ENCODE data around the gene OGFOD2. TPM values are rescaled to one million over a fixed set of nuclear protein-coding genes. Genes with fewer than 3 reads are reported as not detected.

The OGFOD2 gene
- total and polyA plus RNA-seq, 2 donors, result 12.1 to 20.6 TPM

DNA sequence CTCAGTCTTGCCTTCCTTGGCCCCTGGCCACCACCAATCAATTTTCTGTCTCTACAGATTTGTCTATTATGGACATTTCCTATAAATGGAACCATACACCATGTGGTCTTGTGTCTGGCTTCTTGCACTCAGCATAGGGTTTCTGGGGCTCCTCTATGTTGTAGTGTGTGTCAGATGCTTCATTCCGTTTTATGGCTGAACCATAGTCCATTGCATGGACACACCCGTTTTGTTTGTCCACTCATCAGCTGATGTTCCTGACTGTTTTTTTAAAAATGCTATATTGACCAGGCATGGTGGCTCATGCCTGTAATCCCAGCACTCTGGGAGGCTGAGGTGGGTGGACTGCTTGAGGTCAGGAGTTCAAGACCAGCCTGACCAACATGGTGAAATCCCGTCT is 26.4 kb downstream of the OGFOD2 start:
- DNase-seq (ENCODE audit: low read depth in 6 of 9, low spot score in 9 of 9), result no peak
- no peak overlapping the region for H3K27ac ChIP-seq (ENCODE audit: low read depth in 1 of 2, low read length in 1 of 2)
- H3K4me1 ChIP-seq (ENCODE audit: control insufficient read depth in 2 of 2, insufficient read depth in 2 of 2, low read length in 2 of 2), result peaks cover 2 to 4% of the 10 kb centered on the region in 2 donors
- 100% methylated on average over 3 of the region's 3 CpGs for WGBS
- H3K4me3 ChIP-seq (ENCODE audit: low read length in 2 of 2), result no peak overlapping the region
- no peaks in the 10 kb centered on the region for H3K27me3 ChIP-seq (ENCODE audit: control insufficient read depth in 2 of 2, insufficient read depth in 1 of 2, low read length in 1 of 2)
- H3K9me3 ChIP-seq (ENCODE audit: control insufficient read depth in 2 of 2, insufficient read depth in 1 of 2, low read length in 1 of 2), result peaks cover 1 to 3% of the 10 kb centered on the region in 2 donors
- H3K36me3 ChIP-seq (ENCODE audit: control insufficient read depth in 2 of 2, insufficient read depth in 2 of 2, low read length in 1 of 2), result peaks cover 86 to 95% of the 10 kb centered on the region in 2 donors

DNA sequence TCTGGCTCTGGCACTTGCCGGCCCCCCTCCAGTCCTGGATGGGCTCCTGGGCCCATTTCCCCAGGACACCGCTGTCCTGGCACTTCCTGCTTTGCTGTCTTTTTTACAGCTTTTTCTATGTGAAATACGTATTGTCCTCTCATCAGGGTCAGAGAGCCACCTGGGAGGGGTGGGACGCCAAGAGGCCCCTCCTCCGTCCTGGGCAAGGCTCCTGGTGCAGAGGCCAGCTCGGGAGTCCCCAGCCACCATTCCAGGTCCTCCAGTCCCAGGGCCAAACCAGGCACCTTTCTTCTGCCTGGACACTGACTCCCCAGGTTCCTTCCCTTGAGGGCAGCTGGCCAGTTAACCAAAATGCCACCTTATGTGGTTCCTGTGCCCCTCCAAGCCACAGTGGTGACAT is 28.2 kb downstream of the OGFOD2 start:
- peaks cover 0 to 1% of the 10 kb centered on the region in 2 donors for H3K9me3 ChIP-seq (ENCODE audit: control insufficient read depth in 2 of 2, insufficient read depth in 1 of 2, low read length in 1 of 2)
- DNase-seq (ENCODE audit: low read depth in 6 of 9, low spot score in 9 of 9), result no peak
- H3K27me3 ChIP-seq (ENCODE audit: control insufficient read depth in 2 of 2, insufficient read depth in 1 of 2, low read length in 1 of 2), result no peaks in the 10 kb centered on the region
- peaks cover 85 to 95% of the 10 kb centered on the region in 2 donors for H3K36me3 ChIP-seq (ENCODE audit: control insufficient read depth in 2 of 2, insufficient read depth in 2 of 2, low read length in 1 of 2)
- H3K4me3 ChIP-seq (ENCODE audit: low read length in 2 of 2), result no peak overlapping the region
- WGBS, result 96% methylated on average over 6 of the region's 6 CpGs
- H3K4me1 ChIP-seq (ENCODE audit: control insufficient read depth in 2 of 2, insufficient read depth in 2 of 2, low read length in 2 of 2), result peaks cover 2 to 4% of the 10 kb centered on the region in 2 donors
- no peak overlapping the region for H3K27ac ChIP-seq (ENCODE audit: low read depth in 1 of 2, low read length in 1 of 2)

DNA sequence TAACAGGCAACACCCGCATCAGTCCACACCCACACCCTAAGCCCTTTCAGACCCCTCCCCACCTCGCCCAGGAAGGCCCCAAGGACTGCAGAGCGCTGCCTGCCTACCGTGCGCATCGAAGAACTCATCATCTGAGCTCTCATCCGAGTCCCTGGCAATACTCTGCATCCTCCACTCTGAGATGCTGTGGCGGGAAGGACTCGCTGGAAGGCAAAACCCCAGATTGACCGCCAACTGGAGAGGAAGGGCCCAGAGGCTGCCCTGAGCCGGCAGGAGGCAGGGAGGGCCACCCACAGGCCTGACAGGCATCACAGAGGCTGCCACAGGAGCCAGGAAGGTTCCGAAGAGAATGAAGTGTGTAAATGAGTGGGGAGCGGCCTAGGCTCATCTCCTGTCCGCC is 29.2 kb downstream of the OGFOD2 start:
- no peak for DNase-seq (ENCODE audit: low read depth in 6 of 9, low spot score in 9 of 9)
- Histone ChIP-seq H3K4me3 (ENCODE audit: low read length in 2 of 2) (no peak overlapping the region), H3K27me3 (ENCODE audit: control insufficient read depth in 2 of 2, insufficient read depth in 1 of 2, low read length in 1 of 2) (no peaks in the 10 kb centered on the region), H3K4me1 (ENCODE audit: control insufficient read depth in 2 of 2, insufficient read depth in 2 of 2, low read length in 2 of 2) (peaks cover 2 to 4% of the 10 kb centered on the region in 2 donors), H3K9me3 (ENCODE audit: control insufficient read depth in 2 of 2, insufficient read depth in 1 of 2, low read length in 1 of 2) (peaks cover 0 to 1% of the 10 kb centered on the region in 2 donors), H3K36me3 (ENCODE audit: control insufficient read depth in 2 of 2, insufficient read depth in 2 of 2, low read length in 1 of 2) (peaks cover 85 to 96% of the 10 kb centered on the region in 2 donors), H3K27ac (ENCODE audit: low read depth in 1 of 2, low read length in 1 of 2) (no peak overlapping the region)
- WGBS, result 96% methylated on average over 14 of the region's 14 CpGs

DNA sequence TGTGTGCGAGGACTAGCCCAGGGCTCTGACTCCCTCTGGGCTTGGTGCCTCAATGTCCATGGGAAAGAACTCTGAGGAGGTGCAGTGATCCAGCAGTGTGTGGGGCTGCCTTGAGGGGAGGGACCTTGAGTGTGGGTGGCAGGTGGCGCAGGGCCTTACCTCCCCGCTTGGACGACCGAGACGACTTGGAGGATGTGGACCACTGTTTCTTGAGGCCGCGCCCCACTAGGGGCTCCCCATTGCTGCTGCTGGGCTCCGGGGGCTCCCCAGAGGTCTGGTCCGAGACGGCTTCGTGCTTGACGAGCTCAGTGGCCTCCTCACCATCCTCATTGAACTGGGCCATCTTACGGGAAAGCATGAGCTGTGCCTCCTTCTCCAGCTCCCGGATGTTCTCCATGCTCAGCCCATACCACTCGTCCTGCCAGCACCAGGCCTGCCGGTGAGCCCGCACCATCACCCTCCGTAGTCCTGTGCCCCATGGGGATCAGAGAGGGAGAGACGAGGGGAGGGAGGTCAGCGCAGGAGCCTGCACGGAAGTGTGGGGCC is 30.1 kb downstream of the OGFOD2 start:
- Histone ChIP-seq H3K27ac (ENCODE audit: low read depth in 1 of 2, low read length in 1 of 2) (no peak overlapping the region), H3K4me1 (ENCODE audit: control insufficient read depth in 2 of 2, insufficient read depth in 2 of 2, low read length in 2 of 2) (peaks cover 0 to 4% of the 10 kb centered on the region in 2 donors), H3K4me3 (ENCODE audit: low read length in 2 of 2) (no peak overlapping the region), H3K27me3 (ENCODE audit: control insufficient read depth in 2 of 2, insufficient read depth in 1 of 2, low read length in 1 of 2) (no peaks in the 10 kb centered on the region), H3K36me3 (ENCODE audit: control insufficient read depth in 2 of 2, insufficient read depth in 2 of 2, low read length in 1 of 2) (peaks cover 85 to 96% of the 10 kb centered on the region in 2 donors), H3K9me3 (ENCODE audit: control insufficient read depth in 2 of 2, insufficient read depth in 1 of 2, low read length in 1 of 2) (peaks cover 0 to under 1% of the 10 kb centered on the region in 2 donors)
- no peak for DNase-seq (ENCODE audit: low read depth in 6 of 9, low spot score in 9 of 9)
- 96% methylated on average over 22 of the region's 22 CpGs for WGBS

DNA sequence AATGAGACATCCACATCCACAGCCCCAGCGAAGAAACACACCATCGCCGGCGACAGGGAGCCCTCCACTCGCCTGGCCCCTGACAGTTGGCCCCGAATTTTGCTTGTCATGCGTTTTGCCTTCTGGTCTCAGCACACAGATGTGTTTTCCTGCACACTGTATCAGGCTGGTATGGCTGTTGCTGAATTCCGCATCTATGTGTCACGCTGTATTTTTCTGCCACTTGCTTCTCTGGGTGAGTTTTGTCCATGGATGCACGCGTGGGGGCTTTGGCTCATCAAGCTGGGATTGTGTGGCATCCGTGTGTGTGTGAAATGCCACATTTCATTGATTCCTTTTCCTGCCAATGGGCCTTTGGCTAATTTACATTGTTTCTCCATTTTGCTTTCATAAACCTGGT is 31.9 kb downstream of the OGFOD2 start:
- Histone ChIP-seq H3K9me3 (ENCODE audit: control insufficient read depth in 2 of 2, insufficient read depth in 1 of 2, low read length in 1 of 2) (no peaks in the 10 kb centered on the region), H3K27ac (ENCODE audit: low read depth in 1 of 2, low read length in 1 of 2) (no peak overlapping the region), H3K4me1 (ENCODE audit: control insufficient read depth in 2 of 2, insufficient read depth in 2 of 2, low read length in 2 of 2) (peaks cover 0 to 5% of the 10 kb centered on the region in 2 donors), H3K27me3 (ENCODE audit: control insufficient read depth in 2 of 2, insufficient read depth in 1 of 2, low read length in 1 of 2) (no peaks in the 10 kb centered on the region), H3K4me3 (ENCODE audit: low read length in 2 of 2) (no peak overlapping the region), H3K36me3 (ENCODE audit: control insufficient read depth in 2 of 2, insufficient read depth in 2 of 2, low read length in 1 of 2) (peaks cover 85 to 96% of the 10 kb centered on the region in 2 donors)
- WGBS, result 95% methylated on average over 12 of the region's 12 CpGs
- no peak for DNase-seq (ENCODE audit: low read depth in 6 of 9, low spot score in 9 of 9)

DNA sequence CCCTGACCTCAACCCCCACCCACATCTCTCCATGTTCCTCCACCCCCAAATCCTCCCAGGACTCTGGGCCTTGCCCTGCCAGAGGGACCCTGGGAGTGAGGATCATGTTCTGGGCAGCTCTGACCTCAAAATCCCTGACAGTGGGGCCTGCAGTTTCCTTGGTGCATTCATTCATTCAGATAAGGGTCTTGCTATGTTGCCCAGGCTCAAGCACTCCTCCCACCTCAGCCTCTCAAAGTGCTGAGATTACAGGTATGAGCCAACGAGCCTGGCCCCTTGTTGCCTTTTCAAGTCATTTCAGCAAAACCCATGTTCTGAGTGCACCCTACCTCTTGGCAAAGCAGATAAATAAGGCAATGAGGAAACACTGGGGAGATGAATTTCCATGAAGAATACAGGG is 35.1 kb downstream of the OGFOD2 start:
- no peaks in the 10 kb centered on the region for H3K27me3 ChIP-seq (ENCODE audit: control insufficient read depth in 2 of 2, insufficient read depth in 1 of 2, low read length in 1 of 2)
- no peaks in the 10 kb centered on the region for H3K9me3 ChIP-seq (ENCODE audit: control insufficient read depth in 2 of 2, insufficient read depth in 1 of 2, low read length in 1 of 2)
- H3K27ac ChIP-seq (ENCODE audit: low read depth in 1 of 2, low read length in 1 of 2), result no peak overlapping the region
- no peak for DNase-seq (ENCODE audit: low read depth in 6 of 9, low spot score in 9 of 9)
- no peak overlapping the region for H3K4me3 ChIP-seq (ENCODE audit: low read length in 2 of 2)
- 91% methylated on average over 1 of the region's 1 CpG for WGBS
- H3K36me3 ChIP-seq (ENCODE audit: control insufficient read depth in 2 of 2, insufficient read depth in 2 of 2, low read length in 1 of 2), result peaks cover 86 to 99% of the 10 kb centered on the region in 2 donors
- H3K4me1 ChIP-seq (ENCODE audit: control insufficient read depth in 2 of 2, insufficient read depth in 2 of 2, low read length in 2 of 2), result peaks cover 0 to 10% of the 10 kb centered on the region in 2 donors

DNA sequence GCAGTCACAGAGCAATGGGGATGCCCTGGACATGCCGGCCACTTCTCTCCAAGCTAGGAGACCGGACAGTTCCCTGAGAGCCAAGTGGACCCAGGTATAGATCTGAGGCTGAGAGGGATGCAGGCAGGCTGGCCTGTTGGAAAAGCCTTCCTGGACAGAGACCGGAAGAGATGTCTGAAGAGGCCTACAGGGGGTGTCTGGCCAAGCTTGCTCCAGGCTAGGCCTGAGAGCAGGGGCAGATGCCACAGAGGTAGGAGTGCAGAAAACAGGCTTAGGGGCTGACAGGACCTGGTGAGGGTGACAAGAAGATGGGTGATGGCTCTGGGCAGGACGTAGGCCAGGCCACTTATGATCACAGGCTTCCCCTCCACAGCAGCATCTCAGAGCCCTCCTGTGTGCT is 35.6 kb downstream of the OGFOD2 start:
- peaks cover 0 to 10% of the 10 kb centered on the region in 2 donors for H3K4me1 ChIP-seq (ENCODE audit: control insufficient read depth in 2 of 2, insufficient read depth in 2 of 2, low read length in 2 of 2)

DNA sequence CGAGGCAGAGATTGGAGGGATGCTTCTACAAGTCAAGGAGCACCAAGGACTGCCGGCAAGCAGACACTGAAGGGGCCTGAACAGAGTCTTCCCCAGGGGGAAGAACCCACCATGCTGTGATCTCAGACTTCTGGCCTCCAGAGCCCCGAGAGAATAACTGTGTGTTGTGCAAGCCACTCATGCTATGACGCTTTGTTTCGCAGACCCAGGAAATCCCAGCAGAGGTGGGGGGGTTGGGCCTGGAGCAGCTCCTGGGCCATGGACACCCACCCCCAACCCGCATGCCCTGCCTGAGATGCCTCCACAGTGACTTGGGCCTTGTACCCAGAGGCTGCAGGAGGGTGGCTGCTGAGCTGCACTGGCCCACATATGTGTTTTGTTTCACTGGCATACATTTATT is 36.7 kb downstream of the OGFOD2 start:
- WGBS, result 97% methylated on average over 6 of the region's 6 CpGs
- Histone ChIP-seq H3K36me3 (ENCODE audit: control insufficient read depth in 2 of 2, insufficient read depth in 2 of 2, low read length in 1 of 2) (peaks cover 79 to 96% of the 10 kb centered on the region in 2 donors), H3K4me3 (ENCODE audit: low read length in 2 of 2) (no peak overlapping the region)

More for the DNA sequence above, 35.6 kb downstream of the OGFOD2 start:
- Histone ChIP-seq H3K4me3 (ENCODE audit: low read length in 2 of 2) (no peak overlapping the region), H3K27me3 (ENCODE audit: control insufficient read depth in 2 of 2, insufficient read depth in 1 of 2, low read length in 1 of 2) (no peaks in the 10 kb centered on the region), H3K27ac (ENCODE audit: low read depth in 1 of 2, low read length in 1 of 2) (no peak overlapping the region), H3K9me3 (ENCODE audit: control insufficient read depth in 2 of 2, insufficient read depth in 1 of 2, low read length in 1 of 2) (no peaks in the 10 kb centered on the region), H3K36me3 (ENCODE audit: control insufficient read depth in 2 of 2, insufficient read depth in 2 of 2, low read length in 1 of 2) (peaks cover 80 to 98% of the 10 kb centered on the region in 2 donors)
- 96% methylated on average over 4 of the region's 4 CpGs for WGBS
- DNase-seq (ENCODE audit: low read depth in 6 of 9, low spot score in 9 of 9), result no peak

DNA sequence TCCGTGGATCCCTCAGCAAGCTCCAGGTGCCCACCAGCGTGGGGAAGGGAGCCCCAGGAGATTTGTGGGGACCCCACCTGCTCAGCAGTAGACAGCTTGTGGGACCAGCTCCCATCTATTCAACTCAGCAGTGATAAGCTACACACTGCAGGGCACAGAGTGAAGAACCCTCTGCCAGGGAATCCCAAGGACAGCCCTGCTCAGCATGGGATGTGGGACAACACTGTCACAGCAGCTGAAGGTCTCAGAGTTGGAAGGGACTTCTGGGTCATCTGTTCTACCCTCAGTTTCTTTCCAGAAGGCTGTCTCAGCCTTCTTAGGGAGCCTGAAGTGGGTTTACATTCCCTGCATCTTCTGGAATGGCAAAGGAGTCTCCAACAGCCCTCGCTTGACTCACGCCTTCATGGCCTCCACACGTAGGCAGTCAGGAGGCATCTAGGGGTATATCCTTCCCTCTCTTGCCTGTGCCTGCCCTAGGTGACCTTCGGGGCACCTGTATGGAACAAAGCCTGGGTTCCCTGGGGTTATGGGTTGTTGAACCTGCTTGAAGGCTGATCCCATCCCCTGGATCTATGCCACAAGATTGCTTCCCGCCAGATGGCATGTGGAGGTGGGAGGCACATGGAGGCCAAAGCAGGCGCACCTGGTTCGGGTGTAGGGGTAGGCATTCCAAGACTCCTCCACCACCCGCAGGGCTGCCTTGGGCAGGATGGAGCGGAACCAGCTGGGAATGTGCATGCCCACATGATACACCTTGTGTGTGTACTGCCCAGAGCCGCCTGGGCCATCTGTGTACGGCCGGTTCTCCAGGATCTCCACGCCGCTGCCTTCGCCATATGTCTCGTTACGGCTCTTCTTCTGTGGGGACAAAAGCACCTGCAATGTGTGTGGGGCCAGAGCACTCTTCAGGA is 38.4 kb downstream of the OGFOD2 start:
- no peaks in the 10 kb centered on the region for H3K9me3 ChIP-seq (ENCODE audit: control insufficient read depth in 2 of 2, insufficient read depth in 1 of 2, low read length in 1 of 2)
- peaks cover 0 to 12% of the 10 kb centered on the region in 2 donors for H3K4me1 ChIP-seq (ENCODE audit: control insufficient read depth in 2 of 2, insufficient read depth in 2 of 2, low read length in 2 of 2)
- H3K27ac ChIP-seq (ENCODE audit: low read depth in 1 of 2, low read length in 1 of 2), result no peak overlapping the region
- no peaks in the 10 kb centered on the region for H3K27me3 ChIP-seq (ENCODE audit: control insufficient read depth in 2 of 2, insufficient read depth in 1 of 2, low read length in 1 of 2)
- 97% methylated on average over 19 of the region's 19 CpGs for WGBS
- H3K4me3 ChIP-seq (ENCODE audit: low read length in 2 of 2), result no peak overlapping the region
- peaks cover 62 to 89% of the 10 kb centered on the region in 2 donors for H3K36me3 ChIP-seq (ENCODE audit: control insufficient read depth in 2 of 2, insufficient read depth in 2 of 2, low read length in 1 of 2)
- DNase-seq (ENCODE audit: low read depth in 6 of 9, low spot score in 9 of 9), result no peak

More for the DNA sequence above, 36.7 kb downstream of the OGFOD2 start:
- Histone ChIP-seq H3K4me1 (ENCODE audit: control insufficient read depth in 2 of 2, insufficient read depth in 2 of 2, low read length in 2 of 2) (peaks cover 0 to 12% of the 10 kb centered on the region in 2 donors), H3K27me3 (ENCODE audit: control insufficient read depth in 2 of 2, insufficient read depth in 1 of 2, low read length in 1 of 2) (no peaks in the 10 kb centered on the region), H3K9me3 (ENCODE audit: control insufficient read depth in 2 of 2, insufficient read depth in 1 of 2, low read length in 1 of 2) (no peaks in the 10 kb centered on the region), H3K27ac (ENCODE audit: low read depth in 1 of 2, low read length in 1 of 2) (no peak overlapping the region)
- no peak for DNase-seq (ENCODE audit: low read depth in 6 of 9, low spot score in 9 of 9)

Measured in thymus (tissue), 11 donors.